G401 (cell line): Measurements from ENCODE around the gene PECR. TPM values are rescaled to one million over a fixed set of nuclear protein-coding genes. Genes with fewer than 3 reads are reported as not detected.
A peak's percentile ranks its signal among the peaks of the same experiment; 100 is the strongest.

Experiments
- DNase-seq: peaks from one replicate; pipeline ENCODE4 v3.0.0-alpha.2; 2015; ENCODE audit warnings: low spot score
- in situ Hi-C: cut with HindIII; loops from 2 replicates; pipeline ENCODE4 v1.10.0; 2016; ENCODE audit warnings: low sequenced_read_pairs, mixed read lengths
- total RNA-seq: library from RNA; depleted of rRNA; stranded (reverse); fragments of >200 nt; shearing (Covaris generic); gene quantifications from 2 replicates; pipeline ENCODE4 v1.2.3, GENCODE V29; 2014; rRNA removed

The PECR gene
- total RNA-seq: 10.3 and 11.2 TPM in 2 replicates

- DNase-seq: peak; percentile 91
- in situ Hi-C loops: no loop called here
Observed at GRCh38 chr2:216081487-216082116, at the start of gene PECR, which contains the start of gene TMEM169. PECR (minus strand) TSS chr2:216081809; CDS start chr2:216081741, 68 bp downstream. TMEM169 (plus strand) TSS chr2:216081919; CDS start chr2:216095964, 14,045 bp downstream.

- in situ Hi-C loops: no loop called here
- DNase-seq: no peak
Observed at GRCh38 chr2:216130346-216130971, 48.9 kb upstream of the PECR start.

- in situ Hi-C loops: no loop called here
- no peak for DNase-seq
Observed at GRCh38 chr2:216126943-216127342, 45.3 kb upstream of the PECR start.

GRCh38 chr2:216121255-216121654, 39.6 kb upstream of the PECR start:
- DNase-seq: no peak
- in situ Hi-C loops: no loop called here

GRCh38 chr2:216119986-216120385, 38.4 kb upstream of the PECR start:
- DNase-seq: no peak
- in situ Hi-C loops: no loop called here

GRCh38 chr2:216119146-216119545, 37.5 kb upstream of the PECR start:
- in situ Hi-C loops: no loop called here
- no peak for DNase-seq

- in situ Hi-C loops: no loop called here
- DNase-seq: no peak
Observed at GRCh38 chr2:216118474-216118873, 36.9 kb upstream of the PECR start.

GRCh38 chr2:216117561-216118340, 36.1 kb upstream of the PECR start:
- in situ Hi-C loops: no loop called here
- DNase-seq: no peak

- no peak for DNase-seq
- in situ Hi-C loops: no loop called here
Observed at GRCh38 chr2:216116418-216116817, 34.8 kb upstream of the PECR start.

GRCh38 chr2:216114714-216115531, 33.3 kb upstream of the PECR start:
- peak; percentile 97 for DNase-seq
- in situ Hi-C loops: no loop called here

- in situ Hi-C loops: no loop called here
- DNase-seq: no peak
Observed at GRCh38 chr2:216114382-216114713, 32.7 kb upstream of the PECR start.

- no peak for DNase-seq
- in situ Hi-C loops: no loop called here
Observed at GRCh38 chr2:216113572-216113971, 32.0 kb upstream of the PECR start.

GRCh38 chr2:216112926-216113325, 31.3 kb upstream of the PECR start:
- DNase-seq: no peak
- in situ Hi-C loops: no loop called here

GRCh38 chr2:216111122-216111521, 29.5 kb upstream of the PECR start:
- DNase-seq: no peak
- in situ Hi-C loops: no loop called here

- DNase-seq: no peak
- in situ Hi-C loops: no loop called here
Observed at GRCh38 chr2:216110620-216111019, 29.0 kb upstream of the PECR start.

- peak; percentile 53 for DNase-seq
Observed at GRCh38 chr2:216109962-216110614, 28.5 kb upstream of the PECR start.

GRCh38 chr2:216108967-216109921, 27.6 kb upstream of the PECR start, which contains the start of gene XRCC5:
XRCC5 (plus strand) TSS chr2:216109348; CDS start chr2:216109437, 89 bp downstream.
- in situ Hi-C loops: no loop called here
- peak; percentile 92 for DNase-seq

More at GRCh38 chr2:216109962-216110614, 28.5 kb upstream of the PECR start:
- in situ Hi-C loops: no loop called here
